Spleen (tissue), 7 donors: ENCODE measurements around the gene COL23A1.

Experiments
- POLR2A ChIP-seq, 3 donors: fragments of 450-650 bp; IDR thresholded peaks; one replicate each; pipeline ENCODE4 v1.5.1; 2017; ENCODE audit warnings: antibody characterized with exemption in 3 of 3, mild to moderate bottlenecking in 1 of 3
- TF ChIP-seq, protein P1 (sequence below), 11 experiments: fragments of 200-600 bp in 7 of 11; fragments of 450-650 bp in 4 of 11; sonication (generic) in 4 of 11; IDR thresholded peaks in 8 of 11; conservative IDR thresholded peaks in 3 of 11; 1 replicate in 7 of 11; 2 replicates in 4 of 11; pipeline versions ENCODE4 v1.4.0 to v1.8.0; 2016 to 2021; ENCODE audit warnings: antibody characterized with exemption in 11 of 11, inconsistent platforms in 4 of 11, mild to moderate bottlenecking in 1 of 11
- donor health status: DM: no; HTN: no; CAD: no; lungs with moderate emphysema.
- donor health status: DM: no; HTN: no; CAD: no.
- donor health status: DM: no; HTN: no; CAD: no.

GRCh38 chr5:178338126-178338749 is 252.0 kb downstream of the COL23A1 start:
- TF ChIP-seq POLR2A (IDR thresholded peaks at IDR 0.05) = no peak
- TF ChIP-seq, protein P1, sequence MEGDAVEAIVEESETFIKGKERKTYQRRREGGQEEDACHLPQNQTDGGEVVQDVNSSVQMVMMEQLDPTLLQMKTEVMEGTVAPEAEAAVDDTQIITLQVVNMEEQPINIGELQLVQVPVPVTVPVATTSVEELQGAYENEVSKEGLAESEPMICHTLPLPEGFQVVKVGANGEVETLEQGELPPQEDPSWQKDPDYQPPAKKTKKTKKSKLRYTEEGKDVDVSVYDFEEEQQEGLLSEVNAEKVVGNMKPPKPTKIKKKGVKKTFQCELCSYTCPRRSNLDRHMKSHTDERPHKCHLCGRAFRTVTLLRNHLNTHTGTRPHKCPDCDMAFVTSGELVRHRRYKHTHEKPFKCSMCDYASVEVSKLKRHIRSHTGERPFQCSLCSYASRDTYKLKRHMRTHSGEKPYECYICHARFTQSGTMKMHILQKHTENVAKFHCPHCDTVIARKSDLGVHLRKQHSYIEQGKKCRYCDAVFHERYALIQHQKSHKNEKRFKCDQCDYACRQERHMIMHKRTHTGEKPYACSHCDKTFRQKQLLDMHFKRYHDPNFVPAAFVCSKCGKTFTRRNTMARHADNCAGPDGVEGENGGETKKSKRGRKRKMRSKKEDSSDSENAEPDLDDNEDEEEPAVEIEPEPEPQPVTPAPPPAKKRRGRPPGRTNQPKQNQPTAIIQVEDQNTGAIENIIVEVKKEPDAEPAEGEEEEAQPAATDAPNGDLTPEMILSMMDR (IDR thresholded peaks at IDR 0.05 in 8 of 11, conservative IDR thresholded peaks at IDR 0.05 in 3 of 11) = no peak
